C1 segment of cervical spinal cord (tissue), 14 donors: Measurements from ENCODE around the gene NSD1.

ENCODE experiments used
- DNase-seq, 14 donors: peaks; one replicate each; lab custom pipeline; 2025; lab: John Stamatoyannopoulos, UW

The NSD1 gene

GRCh38 chr5:177306674-177307543, 173.3 kb downstream of the NSD1 start:
- DNase-seq, result peak in 1 of 14 donors; percentile 30

GRCh38 chr5:177307544-177308363, 174.2 kb downstream of the NSD1 start:
- no peak for DNase-seq

GRCh38 chr5:177308740-177309139, 175.2 kb downstream of the NSD1 start:
- no peak for DNase-seq

GRCh38 chr5:177309351-177310191, 176.0 kb downstream of the NSD1 start:
- peak in 2 of 14 donors; percentile 19 to 36 for DNase-seq

GRCh38 chr5:177310332-177310731, 176.8 kb downstream of the NSD1 start:
- DNase-seq, result no peak

GRCh38 chr5:177310757-177311391, 177.3 kb downstream of the NSD1 start:
- DNase-seq, result no peak

GRCh38 chr5:177311392-177311722, 177.8 kb downstream of the NSD1 start:
- DNase-seq, result no peak

GRCh38 chr5:177311723-177312648, 178.4 kb downstream of the NSD1 start, which contains the start of gene MXD3:
Gene MXD3, minus strand, starts transcription at chr5:177311898. Its CDS starts 68 bp downstream, at chr5:177311830.
- peak in 13 of 14 donors; percentile 17 to 86 (median 74) for DNase-seq

GRCh38 chr5:177312649-177313181, 179.1 kb downstream of the NSD1 start:
- DNase-seq, result no peak

- DNase-seq, result no peak
Observed at GRCh38 chr5:177313561-177314259, 180.1 kb downstream of the NSD1 start.

GRCh38 chr5:177314376-177315342, 181.1 kb downstream of the NSD1 start:
- DNase-seq, result no peak

GRCh38 chr5:177315411-177315810, 181.8 kb downstream of the NSD1 start:
- DNase-seq, result no peak

GRCh38 chr5:177316005-177316404, 182.4 kb downstream of the NSD1 start:
- DNase-seq, result no peak

GRCh38 chr5:177317959-177318377, 184.4 kb downstream of the NSD1 start:
- peak in 5 of 14 donors; percentile 16 to 51 (median 37) for DNase-seq

GRCh38 chr5:177319913-177320588, 186.5 kb downstream of the NSD1 start:
- no peak for DNase-seq

- peak in 1 of 14 donors; percentile 15 for DNase-seq
Observed at GRCh38 chr5:177320879-177321278, 187.3 kb downstream of the NSD1 start.

GRCh38 chr5:177325868-177326381, 192.4 kb downstream of the NSD1 start:
- no peak for DNase-seq
